Activated CD4-positive, alpha-beta T cell treated with anti-CD3 and anti-CD28 coated beads, Interleukin-2, amount 10 ng/mL, durations not matched to agents 7 days and 5 days (primary cell): ENCODE measurements around the gene EPHB2. TPM values are rescaled to one million over a fixed set of nuclear protein-coding genes. Genes with fewer than 3 reads are reported as not detected.

Experiments used
- CTCF ChIA-PET: fragments of 350-600 bp; sonication (Branson Sonifier 250); formaldehyde crosslinking; loops from one replicate; lab custom pipeline; 2021; ENCODE audit warnings: antibody characterized with exemption; lab: Charles Lee
- POLR2A ChIA-PET: fragments of 350-600 bp; sonication (Branson Sonifier 250); formaldehyde crosslinking; loops from one replicate; lab custom pipeline; 2021; ENCODE audit warnings: antibody characterized with exemption; lab: Charles Lee
- DNase-seq: peaks from one replicate; pipeline ENCODE4 v3.0.0-alpha.2; 2020
- H3K27ac Mint-ChIP-seq: one replicate; pipeline ENCODE4 v1.8.0; 2021; ENCODE audit warnings: mild to moderate bottlenecking, moderate library complexity, mixed read lengths
- H3K27me3 Mint-ChIP-seq: one replicate; pipeline ENCODE4 v1.8.0; 2021; ENCODE audit warnings: mixed read lengths
- H3K36me3 Mint-ChIP-seq: one replicate; pipeline ENCODE4 v1.8.0; 2021; ENCODE audit warnings: low read depth, mixed read lengths
- H3K4me1 Mint-ChIP-seq: one replicate; pipeline ENCODE4 v1.8.0; 2021; ENCODE audit warnings: mixed read lengths
- H3K4me3 Mint-ChIP-seq: one replicate; pipeline ENCODE4 v1.8.0; 2021; ENCODE audit warnings: mild to moderate bottlenecking, moderate library complexity, mixed read lengths
- H3K9me3 Mint-ChIP-seq: one replicate; pipeline ENCODE4 v1.8.0; 2021; ENCODE audit warnings: mixed read lengths
- total RNA-seq, 2 experiments: library from RNA; stranded (reverse); gene quantifications; one replicate each; pipeline ENCODE4 v1.2.3, GENCODE V29; 2021

The EPHB2 gene
- total RNA-seq, 2 experiments from 2014 or later: 0.08 TPM; not detected in 1

DNA sequence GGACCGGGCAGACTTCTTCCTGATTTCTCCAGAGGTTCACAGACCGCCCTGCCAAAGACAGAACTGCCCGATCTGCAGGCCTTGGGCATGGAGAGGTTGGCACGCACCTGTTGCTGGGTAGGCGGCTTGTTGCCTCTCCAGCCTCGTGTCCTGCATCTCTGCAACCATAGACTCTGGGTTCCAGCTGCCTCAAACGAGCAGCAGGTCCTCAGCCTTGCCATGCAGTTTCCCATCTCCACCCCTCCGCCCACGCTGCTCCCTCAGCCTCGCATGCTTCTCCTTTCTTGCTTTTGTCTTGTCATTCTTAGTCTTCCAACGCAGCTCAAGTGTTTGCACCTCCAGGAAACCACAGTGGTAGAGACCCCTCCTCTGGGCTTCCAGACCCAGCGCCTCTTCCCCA, 135.8 kb downstream of the EPHB2 start:
- H3K27me3 Mint-ChIP-seq: peaks cover 27% of the 10 kb centered on the region
- no peak overlapping the region for H3K4me3 Mint-ChIP-seq
- no peak overlapping the region for H3K27ac Mint-ChIP-seq
- no peak for DNase-seq
- ChIA-PET CTCF (interaction anchor here (0.6 kb wide), 1 partner anchor 45 kb away, joined by 4 read pairs; no protein-coding TSS in a partner anchor), POLR2A (no interaction called here)
- no peaks in the 10 kb centered on the region for H3K4me1 Mint-ChIP-seq
- H3K36me3 Mint-ChIP-seq: no peaks in the 10 kb centered on the region
- no peaks in the 10 kb centered on the region for H3K9me3 Mint-ChIP-seq

DNA sequence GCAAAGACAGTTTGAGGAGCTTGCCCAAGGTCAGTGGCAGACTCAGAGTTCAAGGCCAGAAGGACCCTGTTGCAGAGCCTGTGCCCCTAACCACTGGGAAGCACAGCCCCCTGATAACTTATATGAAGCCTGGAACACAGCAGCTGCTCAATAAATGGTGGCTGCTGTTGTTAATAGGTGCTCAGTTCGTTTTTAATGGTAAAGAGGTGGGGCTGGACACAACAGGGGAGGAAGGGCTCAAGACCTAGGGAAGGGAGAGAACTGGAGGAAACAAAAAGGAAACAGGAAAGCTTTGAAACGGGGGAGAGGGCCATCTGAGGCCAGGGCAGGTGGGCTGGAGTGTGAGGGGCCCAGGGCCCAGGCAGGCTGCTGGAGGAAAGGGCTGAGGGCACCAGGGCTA, 136.6 kb downstream of the EPHB2 start:
- Mint-ChIP-seq H3K4me3 (no peak overlapping the region), H3K27me3 (peaks cover 32% of the 10 kb centered on the region), H3K27ac (no peak overlapping the region), H3K9me3 (no peaks in the 10 kb centered on the region), H3K4me1 (no peaks in the 10 kb centered on the region), H3K36me3 (no peaks in the 10 kb centered on the region)
- CTCF ChIA-PET: no interaction called here
- POLR2A ChIA-PET: no interaction called here
- DNase-seq: no peak

DNA sequence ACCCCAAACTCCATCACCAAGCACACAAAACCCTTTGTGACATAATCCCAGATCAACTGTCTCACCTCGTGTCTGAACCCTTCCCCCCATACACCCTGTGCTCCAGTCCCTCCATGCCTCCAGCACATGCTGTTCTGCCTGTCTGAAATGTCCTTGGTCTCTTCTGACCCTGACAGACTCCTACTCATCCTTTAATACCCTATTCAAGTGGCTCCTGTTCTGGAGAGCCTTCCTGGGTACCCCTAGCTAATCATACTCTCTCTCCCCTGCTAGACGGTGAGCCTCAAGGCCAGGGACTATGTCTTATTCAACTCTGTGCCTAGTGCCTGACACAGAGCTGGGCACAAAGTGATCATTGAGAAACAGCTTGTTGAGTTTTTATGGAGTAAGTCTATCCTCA, 137.1 kb downstream of the EPHB2 start:
- POLR2A ChIA-PET: no interaction called here
- Mint-ChIP-seq H3K36me3 (no peaks in the 10 kb centered on the region), H3K4me1 (no peaks in the 10 kb centered on the region), H3K9me3 (no peaks in the 10 kb centered on the region), H3K27ac (no peak overlapping the region), H3K27me3 (peaks cover 27% of the 10 kb centered on the region), H3K4me3 (no peak overlapping the region)
- DNase-seq: no peak
- CTCF ChIA-PET: no interaction called here

DNA sequence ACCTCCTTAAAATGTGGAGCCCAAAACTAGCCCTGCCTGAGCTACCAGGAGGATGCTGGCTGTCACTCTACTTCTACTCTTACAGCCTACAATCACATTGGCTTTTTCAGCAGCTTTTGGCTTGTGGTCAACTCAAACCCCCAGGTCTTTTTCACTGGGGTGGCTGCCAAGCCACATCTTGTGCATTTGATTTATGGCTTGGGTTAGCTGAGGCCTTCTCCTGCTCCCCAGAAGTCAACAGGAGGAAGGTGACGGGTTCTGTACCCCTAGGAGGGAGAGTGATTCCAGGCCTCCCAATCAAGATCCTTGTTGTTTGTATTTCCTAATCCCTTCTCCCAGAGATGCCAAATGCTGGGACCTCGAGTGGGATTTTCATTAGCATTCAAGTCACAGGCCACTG, 137.8 kb downstream of the EPHB2 start:
- no peak overlapping the region for H3K27ac Mint-ChIP-seq
- H3K4me3 Mint-ChIP-seq: no peak overlapping the region
- no peaks in the 10 kb centered on the region for H3K9me3 Mint-ChIP-seq
- H3K4me1 Mint-ChIP-seq: no peaks in the 10 kb centered on the region
- CTCF ChIA-PET: interaction anchor here (1.3 kb wide), 1 partner anchor 13 kb away, joined by 3 read pairs; no protein-coding TSS in a partner anchor
- POLR2A ChIA-PET: no interaction called here
- peaks cover 24% of the 10 kb centered on the region for H3K27me3 Mint-ChIP-seq
- DNase-seq: no peak
- no peaks in the 10 kb centered on the region for H3K36me3 Mint-ChIP-seq

DNA sequence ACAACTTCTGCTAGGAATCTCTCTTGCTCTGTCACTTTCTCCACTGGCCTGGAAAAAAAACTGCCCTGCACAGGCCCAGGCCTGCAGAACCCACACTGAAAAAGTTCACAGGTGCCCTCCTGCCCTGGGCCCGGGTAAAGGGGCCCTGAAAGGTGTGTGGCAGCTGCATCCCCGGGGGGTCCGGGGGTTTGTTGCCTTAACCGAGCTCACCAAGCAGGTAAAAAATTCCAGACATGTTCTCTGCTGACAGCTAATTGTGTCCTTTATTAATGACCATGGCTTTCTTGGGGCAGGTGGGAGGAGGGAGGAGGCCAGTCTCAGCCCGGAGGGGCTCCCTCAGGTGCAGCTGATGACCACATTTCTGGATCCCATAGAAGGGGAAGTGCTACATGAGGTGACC, 139.1 kb downstream of the EPHB2 start:
- Mint-ChIP-seq H3K4me3 (no peak overlapping the region), H3K36me3 (no peaks in the 10 kb centered on the region), H3K4me1 (no peaks in the 10 kb centered on the region), H3K27ac (no peak overlapping the region), H3K9me3 (no peaks in the 10 kb centered on the region), H3K27me3 (peaks cover 24% of the 10 kb centered on the region)
- POLR2A ChIA-PET: no interaction called here
- no peak for DNase-seq
- CTCF ChIA-PET: no interaction called here

DNA sequence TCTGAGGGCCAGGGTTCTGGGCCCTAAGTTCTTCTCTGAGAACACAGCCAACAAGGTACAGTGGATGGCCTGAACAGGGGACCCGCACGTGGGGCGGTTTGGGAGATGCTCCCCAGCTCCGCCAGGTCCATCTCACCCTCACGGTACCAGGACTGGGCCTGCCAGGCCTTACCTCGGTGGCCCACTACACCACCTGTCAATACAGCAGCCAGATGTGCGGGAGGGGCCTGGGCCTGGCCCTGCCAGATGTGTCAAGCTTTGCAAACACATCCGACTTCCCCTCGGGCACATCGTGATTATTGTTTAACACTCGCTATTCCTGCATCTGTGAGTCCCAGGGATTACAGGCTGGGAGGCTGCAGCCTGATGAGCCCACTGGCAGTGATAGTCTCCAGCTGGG, 139.6 kb downstream of the EPHB2 start:
- Mint-ChIP-seq H3K27ac (no peak overlapping the region), H3K9me3 (no peaks in the 10 kb centered on the region), H3K36me3 (no peaks in the 10 kb centered on the region), H3K4me1 (no peaks in the 10 kb centered on the region), H3K4me3 (no peak overlapping the region), H3K27me3 (peaks cover 24% of the 10 kb centered on the region)
- DNase-seq: no peak
- CTCF ChIA-PET: no interaction called here
- POLR2A ChIA-PET: no interaction called here

DNA sequence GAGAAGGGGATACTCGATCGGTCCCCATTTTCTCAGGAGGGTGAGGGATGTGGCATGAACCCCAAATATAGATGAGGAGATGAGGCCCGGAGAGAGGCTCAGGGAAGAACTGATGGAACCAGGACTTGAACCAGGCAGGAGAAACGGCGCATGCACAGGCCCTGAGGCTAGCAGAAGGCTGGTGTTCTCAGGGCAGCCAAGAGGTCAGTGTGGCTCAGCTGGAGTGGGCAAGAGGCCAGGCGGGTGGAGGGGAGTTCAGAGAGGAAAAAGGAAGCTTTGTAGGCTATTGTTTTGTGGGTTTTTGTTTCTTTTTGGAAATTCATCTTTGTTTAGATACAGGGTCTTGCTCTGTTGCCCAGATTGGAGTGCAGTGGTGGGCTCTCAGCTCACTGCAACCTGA, 140.0 kb downstream of the EPHB2 start:
- Mint-ChIP-seq H3K27me3 (peaks cover 21% of the 10 kb centered on the region), H3K9me3 (no peaks in the 10 kb centered on the region), H3K4me3 (no peak overlapping the region), H3K4me1 (no peaks in the 10 kb centered on the region), H3K36me3 (no peaks in the 10 kb centered on the region), H3K27ac (no peak overlapping the region)
- ChIA-PET CTCF (no interaction called here), POLR2A (no interaction called here)
- no peak for DNase-seq

DNA sequence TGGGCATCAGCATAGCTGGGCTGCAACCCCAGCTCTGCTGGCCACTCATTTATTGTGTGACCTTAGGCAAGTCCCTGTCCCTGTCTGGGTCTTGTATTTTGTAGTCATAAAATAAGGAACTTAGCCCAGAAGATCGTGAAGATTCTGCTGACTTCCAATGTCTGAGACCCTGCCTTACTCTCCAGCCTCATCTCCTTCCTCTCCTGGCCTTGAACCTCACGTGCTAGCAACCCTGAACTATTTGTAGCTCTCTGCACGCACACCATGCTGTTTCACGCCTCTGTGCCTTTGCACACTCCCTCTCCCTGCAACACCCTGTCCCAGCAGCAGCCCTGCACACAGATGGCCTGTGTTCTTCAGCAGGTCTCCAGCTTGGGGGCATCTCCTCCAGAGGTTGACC, 140.9 kb downstream of the EPHB2 start:
- ChIA-PET CTCF (interaction anchor here (0.5 to 1.3 kb wide), 2 partner anchors 10 to 1929 kb away, joined by 3 read pairs; no protein-coding TSS in a partner anchor), POLR2A (no interaction called here)
- DNase-seq: no peak
- Mint-ChIP-seq H3K9me3 (no peaks in the 10 kb centered on the region), H3K27ac (no peak overlapping the region), H3K4me3 (no peak overlapping the region), H3K27me3 (peaks cover 17% of the 10 kb centered on the region), H3K36me3 (no peaks in the 10 kb centered on the region), H3K4me1 (no peaks in the 10 kb centered on the region)

DNA sequence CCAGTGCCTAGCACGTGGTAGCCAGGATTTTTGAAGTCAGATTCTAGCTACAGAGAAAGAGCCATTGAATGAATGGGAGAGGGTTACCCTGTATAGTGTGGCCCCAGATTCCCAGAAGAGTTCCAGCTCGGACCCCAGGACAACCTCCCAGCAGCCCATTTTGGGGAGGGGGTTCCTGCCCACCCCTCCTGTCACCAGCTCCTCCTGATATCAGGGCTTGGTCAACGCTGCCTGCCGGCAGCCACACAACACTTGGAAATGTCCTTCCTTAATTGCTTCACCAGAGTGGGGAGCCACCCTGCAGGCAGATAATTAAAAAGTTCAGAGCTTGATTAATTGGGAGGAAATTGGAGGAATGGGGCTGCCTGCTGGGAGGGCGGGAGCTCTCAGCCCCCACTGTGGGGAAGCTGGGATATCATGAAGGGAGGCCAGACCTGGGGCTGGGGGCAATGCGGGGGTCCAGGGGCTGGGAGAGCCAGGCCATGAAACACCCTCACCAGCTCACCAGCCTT, 141.6 kb downstream of the EPHB2 start:
- H3K27ac Mint-ChIP-seq: no peak overlapping the region
- H3K36me3 Mint-ChIP-seq: no peaks in the 10 kb centered on the region
- CTCF ChIA-PET: interaction anchor here (0.5 to 1.3 kb wide), 2 partner anchors 10 to 1930 kb away, joined by 3 read pairs; no protein-coding TSS in a partner anchor
- POLR2A ChIA-PET: no interaction called here
- no peak for DNase-seq
- H3K4me1 Mint-ChIP-seq: no peaks in the 10 kb centered on the region
- peaks cover 11% of the 10 kb centered on the region for H3K27me3 Mint-ChIP-seq
- no peaks in the 10 kb centered on the region for H3K9me3 Mint-ChIP-seq
- no peak overlapping the region for H3K4me3 Mint-ChIP-seq

DNA sequence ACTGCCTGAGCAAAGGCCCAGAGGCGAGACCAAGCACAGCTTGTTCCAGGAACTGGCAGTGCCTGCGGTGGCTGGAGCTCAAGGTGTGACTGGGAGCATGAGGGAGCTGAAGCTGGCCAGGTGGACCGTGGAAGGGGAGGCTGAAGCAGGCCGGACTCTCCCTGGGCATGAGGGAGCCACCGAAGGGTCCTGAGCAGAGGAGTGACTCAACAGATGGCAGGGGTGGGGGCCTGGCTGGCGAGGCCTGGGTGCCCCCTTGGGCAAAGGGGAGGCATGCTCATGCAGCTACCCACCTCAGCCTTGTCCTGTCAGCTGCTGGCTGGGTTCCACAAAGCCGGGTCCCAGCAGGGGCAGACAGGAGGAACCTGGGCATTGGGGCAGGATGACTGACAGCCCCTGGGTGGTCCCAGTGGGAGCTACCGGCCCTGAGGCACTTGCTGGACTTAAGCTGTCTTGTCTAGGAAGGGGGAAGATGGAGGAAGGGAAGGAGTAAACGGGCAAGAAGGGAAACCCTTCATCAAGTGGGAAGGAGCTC, 143.1 kb downstream of the EPHB2 start:
- CTCF ChIA-PET: no interaction called here

DNA sequence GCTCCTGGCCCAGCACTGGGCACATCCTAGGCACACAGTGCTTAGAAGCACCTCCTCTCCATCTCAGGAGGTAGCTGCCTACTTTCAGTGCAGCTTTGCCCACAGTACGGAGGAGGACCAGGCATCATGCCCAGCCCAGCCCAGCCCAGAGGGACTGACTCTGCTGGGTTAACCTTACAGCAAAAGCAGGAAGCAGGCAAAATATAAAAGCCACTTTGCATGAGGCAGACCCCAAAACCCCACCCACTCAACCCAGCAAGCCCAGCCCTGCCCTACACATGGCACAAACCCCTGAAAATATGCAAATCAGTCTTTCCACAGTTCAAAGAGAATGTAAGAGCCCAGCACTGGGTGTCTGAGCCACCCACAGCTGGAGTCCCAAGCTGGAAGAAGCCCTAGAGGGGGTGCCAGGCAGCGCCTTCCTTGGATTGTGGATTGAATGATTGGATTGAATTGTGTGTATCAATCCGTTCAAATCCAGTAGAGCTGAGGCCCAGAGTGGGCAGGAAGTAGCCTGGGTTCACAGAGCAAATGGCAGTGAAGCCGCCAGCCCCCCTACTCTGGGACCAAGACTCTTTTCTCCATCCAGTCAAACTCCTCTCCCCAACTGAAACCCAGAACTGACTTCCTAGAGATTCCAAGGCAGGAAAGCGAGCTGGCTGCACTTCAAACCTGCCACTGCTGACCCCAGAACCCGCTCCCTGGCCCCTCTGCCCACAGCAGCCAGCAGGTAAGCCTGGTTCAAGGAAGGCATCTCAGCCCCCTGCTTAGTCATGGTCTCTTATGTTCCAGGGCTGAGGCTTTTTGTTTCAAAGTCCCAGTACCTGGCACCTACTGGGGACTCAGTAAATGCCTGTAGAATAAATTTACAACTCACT, 144.3 kb downstream of the EPHB2 start:
- POLR2A ChIA-PET: no interaction called here
- Mint-ChIP-seq H3K4me3 (no peak overlapping the region), H3K36me3 (no peaks in the 10 kb centered on the region), H3K27ac (no peak overlapping the region), H3K4me1 (no peaks in the 10 kb centered on the region), H3K27me3 (peaks cover 7% of the 10 kb centered on the region), H3K9me3 (no peaks in the 10 kb centered on the region)
- no peak for DNase-seq
- CTCF ChIA-PET: no interaction called here

More for the DNA sequence above, 143.1 kb downstream of the EPHB2 start:
- Mint-ChIP-seq H3K36me3 (no peaks in the 10 kb centered on the region), H3K27me3 (peaks cover 10% of the 10 kb centered on the region), H3K4me3 (no peak overlapping the region), H3K27ac (no peak overlapping the region), H3K4me1 (no peaks in the 10 kb centered on the region), H3K9me3 (no peaks in the 10 kb centered on the region)
- DNase-seq: no peak
- POLR2A ChIA-PET: no interaction called here

DNA sequence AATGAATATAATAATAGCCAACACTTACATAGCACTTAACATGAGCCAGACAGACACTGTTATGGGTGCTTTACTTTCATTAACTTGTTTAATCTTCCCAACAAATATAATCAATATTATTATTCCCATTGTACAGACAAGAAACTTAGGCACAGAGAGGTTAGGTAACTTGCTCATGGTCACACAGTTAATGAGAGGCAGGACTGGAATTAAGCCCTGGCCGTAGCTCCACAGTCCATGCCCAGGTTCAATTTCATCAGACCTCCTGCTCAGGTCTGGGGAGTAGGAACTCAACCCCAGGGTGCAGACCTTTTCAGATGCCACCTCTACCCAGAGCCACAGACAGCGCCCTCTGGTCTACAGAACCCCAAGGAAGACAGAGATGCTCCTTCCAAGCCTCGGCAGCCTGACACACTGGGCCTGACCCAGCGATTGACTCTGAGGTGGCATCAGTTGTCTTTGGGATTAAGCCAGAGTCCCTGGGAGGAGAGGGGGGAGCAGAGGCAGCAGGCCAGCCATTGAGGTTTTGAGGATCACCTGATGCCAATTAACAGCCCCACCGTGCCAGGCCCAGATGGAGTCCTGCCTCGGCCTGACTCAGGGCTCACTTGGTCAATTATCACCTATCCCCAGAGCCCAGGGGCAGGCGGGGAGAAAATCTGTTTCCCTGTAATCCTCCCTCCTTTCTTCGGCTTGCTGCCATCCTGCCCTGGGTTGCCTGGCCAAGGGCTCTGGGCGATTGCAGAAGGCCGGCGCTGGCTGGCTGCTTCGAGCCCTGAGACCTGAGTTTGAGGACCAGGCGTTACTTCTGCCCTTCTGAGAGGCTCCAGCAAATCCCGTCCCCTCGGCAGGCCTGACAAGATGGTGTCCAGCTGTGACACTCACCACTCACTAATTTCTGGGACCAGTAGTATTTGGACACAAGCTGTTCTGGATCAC, 145.3 kb downstream of the EPHB2 start:
- no peak for DNase-seq
- ChIA-PET POLR2A (no interaction called here), CTCF (no interaction called here)
- no peak overlapping the region for H3K4me3 Mint-ChIP-seq
- no peaks in the 10 kb centered on the region for H3K9me3 Mint-ChIP-seq
- H3K27ac Mint-ChIP-seq: no peak overlapping the region
- H3K4me1 Mint-ChIP-seq: no peaks in the 10 kb centered on the region
- H3K27me3 Mint-ChIP-seq: peaks cover 7% of the 10 kb centered on the region
- no peaks in the 10 kb centered on the region for H3K36me3 Mint-ChIP-seq
